Neural progenitor cell (in vitro differentiated cells): ENCODE results near the gene WWOX.

ENCODE experiments used
- EZH2 ChIP-seq: fragments of 200-600 bp; sonication (generic); IDR thresholded peaks from 2 replicates; pipeline ENCODE4 v1.6.1; 2017; ENCODE audit warnings: antibody characterized with exemption, mild to moderate bottlenecking, moderate library complexity
- TF ChIP-seq, protein P1 (sequence below): fragments of 200-600 bp; sonication (generic); IDR thresholded peaks from 2 replicates; pipeline ENCODE4 v1.5.1; 2017; ENCODE audit warnings: antibody characterized with exemption, mild to moderate bottlenecking

DNA sequence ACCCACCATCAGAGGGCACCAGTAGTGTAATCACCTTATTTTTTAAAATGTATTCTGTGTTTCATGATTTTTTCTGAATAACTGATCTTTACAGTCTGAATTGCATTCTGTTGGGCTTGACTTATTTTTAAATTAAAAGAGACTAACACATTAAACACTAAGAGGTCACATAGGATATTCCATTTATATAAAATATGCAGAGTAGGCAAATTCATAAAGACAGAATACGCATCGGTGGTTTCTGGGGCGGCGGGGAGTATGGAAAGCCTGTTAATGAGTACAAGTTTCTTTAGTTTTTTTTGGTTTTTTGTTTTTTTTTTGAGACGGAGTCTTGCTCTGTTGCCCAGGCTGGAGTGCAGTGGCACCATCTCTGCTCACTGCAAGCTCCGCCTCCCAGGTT, 366.3 kb downstream of the WWOX start:
- TF ChIP-seq, protein P1, sequence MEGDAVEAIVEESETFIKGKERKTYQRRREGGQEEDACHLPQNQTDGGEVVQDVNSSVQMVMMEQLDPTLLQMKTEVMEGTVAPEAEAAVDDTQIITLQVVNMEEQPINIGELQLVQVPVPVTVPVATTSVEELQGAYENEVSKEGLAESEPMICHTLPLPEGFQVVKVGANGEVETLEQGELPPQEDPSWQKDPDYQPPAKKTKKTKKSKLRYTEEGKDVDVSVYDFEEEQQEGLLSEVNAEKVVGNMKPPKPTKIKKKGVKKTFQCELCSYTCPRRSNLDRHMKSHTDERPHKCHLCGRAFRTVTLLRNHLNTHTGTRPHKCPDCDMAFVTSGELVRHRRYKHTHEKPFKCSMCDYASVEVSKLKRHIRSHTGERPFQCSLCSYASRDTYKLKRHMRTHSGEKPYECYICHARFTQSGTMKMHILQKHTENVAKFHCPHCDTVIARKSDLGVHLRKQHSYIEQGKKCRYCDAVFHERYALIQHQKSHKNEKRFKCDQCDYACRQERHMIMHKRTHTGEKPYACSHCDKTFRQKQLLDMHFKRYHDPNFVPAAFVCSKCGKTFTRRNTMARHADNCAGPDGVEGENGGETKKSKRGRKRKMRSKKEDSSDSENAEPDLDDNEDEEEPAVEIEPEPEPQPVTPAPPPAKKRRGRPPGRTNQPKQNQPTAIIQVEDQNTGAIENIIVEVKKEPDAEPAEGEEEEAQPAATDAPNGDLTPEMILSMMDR, result no peak
- no peak for TF ChIP-seq EZH2
